ENCODE results near the gene PRR29.

DNA sequence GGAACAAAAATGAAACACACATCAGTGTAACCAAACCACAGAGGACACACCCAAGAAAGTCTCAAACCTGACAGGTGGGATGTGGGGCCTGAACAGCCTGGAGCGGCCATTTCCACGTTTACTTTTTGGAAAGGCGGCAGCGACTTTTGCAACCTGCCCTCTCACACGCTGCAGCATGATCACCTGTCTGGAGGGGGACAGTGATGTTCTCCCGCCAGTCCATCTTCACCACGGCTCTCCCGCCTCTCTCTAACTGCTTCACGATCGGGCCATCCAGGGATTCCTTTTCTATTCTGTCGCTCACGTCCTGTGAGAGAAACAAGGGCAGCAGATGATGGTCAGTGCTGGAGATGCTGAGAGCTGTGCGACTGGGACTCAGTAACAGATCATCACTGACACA lies 47.0 kb downstream of the PRR29 start:
- TF ChIP-seq CTCF (IDR thresholded peaks at IDR 0.05): no peak
- TF ChIP-seq EZH2 (IDR thresholded peaks at IDR 0.05; ENCODE audit: borderline replicate concordance, insufficient read depth, low read depth, low read length, poor library complexity, severe bottlenecking): no peak
